ENCODE data around the gene HEPACAM. TPM values are rescaled to one million over a fixed set of nuclear protein-coding genes. Genes with fewer than 3 reads are reported as not detected.
"Not testable (repeated sequence)": the region's sequence is repeated elsewhere in the genome, so short reads cannot be mapped to it uniquely, and the experiment has no call there.

Gene HEPACAM, protein sequence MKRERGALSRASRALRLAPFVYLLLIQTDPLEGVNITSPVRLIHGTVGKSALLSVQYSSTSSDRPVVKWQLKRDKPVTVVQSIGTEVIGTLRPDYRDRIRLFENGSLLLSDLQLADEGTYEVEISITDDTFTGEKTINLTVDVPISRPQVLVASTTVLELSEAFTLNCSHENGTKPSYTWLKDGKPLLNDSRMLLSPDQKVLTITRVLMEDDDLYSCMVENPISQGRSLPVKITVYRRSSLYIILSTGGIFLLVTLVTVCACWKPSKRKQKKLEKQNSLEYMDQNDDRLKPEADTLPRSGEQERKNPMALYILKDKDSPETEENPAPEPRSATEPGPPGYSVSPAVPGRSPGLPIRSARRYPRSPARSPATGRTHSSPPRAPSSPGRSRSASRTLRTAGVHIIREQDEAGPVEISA
- polyA plus RNA-seq (2013, experiment 1 of 2; ENCODE audit: insufficient read length), result not detected
- not detected for polyA plus RNA-seq (2013, experiment 2 of 2; ENCODE audit: insufficient read length)

DNA sequence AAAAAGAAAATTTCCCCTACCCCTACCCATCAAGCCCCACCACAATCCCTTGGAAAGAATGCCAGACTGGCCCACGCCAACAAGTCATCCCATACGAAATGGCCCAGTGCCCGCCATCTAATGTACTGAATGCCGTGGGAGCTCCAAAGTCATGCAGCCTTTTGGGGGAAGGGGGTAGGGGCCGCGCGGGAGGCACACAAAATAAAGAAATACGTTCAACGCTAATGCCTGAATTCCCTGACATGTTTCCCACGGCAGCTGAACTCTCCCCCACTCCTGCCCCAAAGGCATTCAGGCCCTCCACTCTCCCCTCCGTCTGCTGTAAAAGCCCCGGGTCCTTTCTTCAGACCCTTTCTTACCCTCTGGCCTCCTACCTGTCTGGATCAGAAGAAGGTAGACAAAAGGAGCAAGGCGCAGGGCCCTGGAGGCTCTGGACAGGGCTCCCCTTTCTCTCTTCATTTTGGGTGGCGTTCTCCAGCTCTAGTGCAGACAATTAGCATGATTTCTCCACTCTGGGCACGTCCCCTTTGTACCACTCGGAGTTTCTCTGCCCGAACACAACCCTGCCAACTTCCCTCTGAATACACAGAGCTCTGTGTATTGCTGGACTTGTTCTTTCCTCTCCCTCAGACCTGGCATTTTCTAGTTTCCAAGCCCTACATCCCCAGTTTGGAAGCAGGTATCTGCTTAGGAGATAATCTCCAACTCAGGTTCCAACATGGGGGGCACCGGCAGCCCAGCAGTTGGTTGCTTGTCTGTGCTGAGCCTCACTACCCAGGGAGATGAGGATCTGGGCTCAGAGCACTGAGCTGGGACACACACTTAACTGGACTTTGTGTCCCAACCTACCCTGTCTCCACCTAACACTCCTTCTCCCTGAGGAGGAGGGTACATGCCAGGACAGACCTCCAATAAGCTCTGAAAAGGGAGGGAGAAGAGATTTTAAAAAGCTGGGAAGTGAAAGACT, at the start of gene HEPACAM:
Gene HEPACAM (minus strand): TSS at position 500 of the 967 bp plus-strand sequence. CDS start 41 bp downstream, at position 459.
- DNase-seq, result no peak

DNA sequence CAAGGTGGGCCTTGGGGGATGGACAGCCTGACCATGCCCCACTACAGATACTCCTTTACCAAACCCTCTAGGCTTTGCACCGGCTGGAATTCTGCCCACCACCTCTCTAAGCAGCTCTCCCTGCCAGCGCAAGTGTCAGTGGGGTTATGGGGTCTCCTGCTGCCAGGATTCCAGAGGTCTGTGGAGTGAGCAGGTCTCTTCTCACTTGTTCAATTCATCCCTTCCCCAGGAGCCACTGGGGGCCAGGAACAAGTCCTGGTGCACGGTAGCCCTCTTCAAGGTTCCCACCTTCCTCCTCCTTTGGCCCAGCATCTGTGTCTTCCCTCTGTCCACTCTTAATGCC, 48.6 kb upstream of the HEPACAM start:
- no peak for DNase-seq

DNA sequence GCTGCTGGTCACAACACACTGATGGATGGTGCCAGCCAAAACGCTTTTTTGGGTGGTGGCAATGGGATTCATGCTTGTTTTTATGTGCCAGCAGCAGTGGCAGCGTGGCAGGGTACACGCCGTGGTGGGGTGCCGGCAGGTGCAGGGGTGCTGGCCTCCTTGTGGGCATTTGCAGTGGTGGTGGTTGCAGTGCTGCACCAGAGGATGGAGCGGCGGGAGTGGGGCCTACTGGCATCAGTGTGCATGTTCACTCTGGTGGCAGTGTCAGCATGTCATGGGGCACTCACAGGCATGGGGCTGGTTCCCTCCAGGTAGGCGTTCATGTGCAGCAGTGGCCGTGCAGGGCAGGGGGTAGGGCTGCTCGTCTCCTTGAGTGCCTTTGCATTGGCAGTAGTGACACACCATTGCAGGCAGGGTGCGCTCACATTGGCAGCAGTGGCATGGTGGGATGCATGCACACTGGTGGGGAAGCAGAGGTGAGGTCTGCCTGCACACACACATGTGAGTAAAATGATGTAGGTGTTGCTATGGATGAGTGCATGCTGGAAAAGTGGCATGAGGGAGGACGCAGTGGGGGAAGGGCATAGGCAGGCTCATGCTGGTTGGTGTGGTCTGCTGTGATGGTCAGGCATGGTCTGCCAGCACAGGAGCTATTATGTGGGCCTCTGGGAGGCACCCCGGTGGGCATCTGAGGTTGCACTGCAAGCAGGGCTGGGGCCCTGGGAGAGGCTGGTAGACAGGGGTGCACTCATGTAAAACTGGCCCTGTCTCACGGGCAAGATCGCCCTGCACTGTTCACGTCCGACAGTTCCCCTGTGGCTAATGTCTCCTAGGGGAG, 48.0 kb upstream of the HEPACAM start:
- no peak for DNase-seq

DNA sequence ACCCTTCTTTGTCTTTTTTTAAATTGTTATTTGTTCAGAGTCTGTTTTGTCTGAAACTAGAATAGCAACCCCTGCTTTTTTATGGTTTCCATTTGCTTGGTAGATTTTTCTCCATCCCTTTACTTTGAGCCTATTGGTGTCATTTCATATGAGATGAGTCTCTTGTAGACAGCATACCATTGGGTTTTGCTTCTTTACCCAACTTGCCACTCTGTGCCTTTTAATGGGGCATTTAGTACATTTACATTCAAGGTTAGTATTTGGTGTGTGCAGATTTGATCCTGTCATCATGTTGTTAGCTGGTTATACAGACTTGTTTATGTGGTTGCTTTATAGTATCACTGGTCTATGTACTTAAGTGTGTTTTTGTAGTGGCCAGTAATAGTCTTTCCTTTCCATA, 46.2 kb upstream of the HEPACAM start:
- DNase-seq, result no peak

DNA sequence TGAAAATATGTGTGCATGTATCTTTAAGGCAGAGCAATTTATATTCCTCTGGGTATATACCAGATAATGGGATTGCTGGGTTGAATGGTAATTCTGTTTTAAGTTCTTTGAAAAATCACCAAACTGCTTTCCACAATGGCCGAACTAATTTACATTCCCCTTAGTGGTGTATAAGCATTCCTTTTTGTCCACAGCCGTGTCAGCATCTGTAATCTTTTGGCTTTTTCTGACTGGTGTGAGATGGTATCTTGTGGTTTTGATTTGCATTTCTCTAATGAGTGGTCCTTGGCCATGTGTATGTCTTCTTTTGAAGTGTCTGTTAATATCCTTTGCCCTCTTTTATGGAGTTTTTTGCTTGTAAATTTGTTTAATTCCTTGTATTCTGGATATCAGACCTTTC, 42.5 kb upstream of the HEPACAM start:
- no peak for DNase-seq

DNA sequence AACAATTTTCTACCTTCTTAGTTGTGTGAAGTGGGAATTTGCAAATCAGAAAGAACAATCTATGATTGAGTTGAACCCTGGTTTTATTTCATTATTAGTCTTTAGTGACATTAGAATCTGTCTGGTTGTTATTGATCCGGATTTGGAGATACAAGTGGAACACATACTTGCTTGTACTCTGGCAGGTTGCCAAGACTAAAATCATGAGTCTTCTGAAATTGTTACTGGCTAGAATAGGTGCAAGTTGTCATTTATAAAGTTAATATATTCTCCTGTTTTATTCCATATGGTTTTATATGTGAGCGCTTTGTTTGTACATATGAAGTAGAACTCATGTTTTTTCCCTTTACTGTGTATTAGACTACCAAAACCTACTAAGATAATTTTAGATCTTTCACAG, 41.2 kb upstream of the HEPACAM start:
- no peak for DNase-seq

DNA sequence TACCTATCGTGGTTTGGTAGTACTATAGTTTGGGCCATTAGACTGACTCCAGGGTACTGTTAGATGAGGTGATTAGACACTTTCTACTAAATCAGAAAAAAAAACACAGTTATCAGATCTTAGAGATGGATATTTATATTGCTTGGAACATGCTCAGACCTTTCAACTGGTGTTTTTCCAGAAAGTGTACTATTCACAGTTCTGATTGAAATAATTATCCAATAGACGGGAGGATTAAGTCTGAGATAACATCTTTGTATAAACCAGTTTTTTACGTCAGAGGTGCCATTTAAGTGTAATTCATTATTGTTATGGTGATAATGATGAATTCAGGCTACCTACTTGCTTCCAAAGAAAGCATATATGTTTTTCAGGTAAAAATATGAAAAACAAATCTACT, 40.7 kb upstream of the HEPACAM start:
- no peak for DNase-seq

DNA sequence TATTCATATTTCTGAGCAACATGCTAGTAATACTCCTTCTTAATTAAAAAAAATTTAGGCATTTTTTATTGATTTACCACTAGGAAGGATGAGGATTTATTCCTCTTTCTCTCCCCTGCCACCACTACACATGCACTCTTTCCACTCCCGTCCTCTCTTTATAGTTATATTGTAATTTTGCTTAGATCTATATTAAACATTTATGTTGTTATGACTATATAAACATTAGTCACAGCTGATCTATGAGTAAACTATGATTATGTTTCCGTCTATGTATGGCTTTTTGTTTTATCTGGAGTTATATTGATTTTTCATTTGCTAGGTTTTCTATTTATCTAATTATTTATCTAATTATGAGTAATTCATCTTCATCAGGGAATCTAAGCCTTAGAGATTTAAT, 36.0 kb upstream of the HEPACAM start:
- DNase-seq, result peak; percentile 2

DNA sequence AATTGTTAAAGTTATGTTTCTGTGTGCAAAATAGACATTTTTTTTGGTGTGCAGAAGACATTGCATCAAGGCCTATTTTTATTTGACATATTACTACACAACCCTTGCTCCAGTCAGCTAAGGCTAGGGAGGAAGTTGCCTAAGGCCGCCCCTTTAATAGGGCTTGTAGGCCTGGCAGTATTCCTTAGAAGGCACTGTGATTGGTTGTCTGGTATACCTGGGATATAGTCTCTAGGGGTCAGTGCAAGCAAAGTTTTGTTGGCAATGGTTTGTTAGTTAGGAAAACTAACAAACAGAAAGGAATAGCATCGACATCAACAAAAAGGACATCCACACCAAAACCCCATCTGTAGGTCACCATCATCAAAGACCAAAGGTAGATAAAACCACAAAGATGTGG, 35.1 kb upstream of the HEPACAM start:
- DNase-seq, result no peak

DNA sequence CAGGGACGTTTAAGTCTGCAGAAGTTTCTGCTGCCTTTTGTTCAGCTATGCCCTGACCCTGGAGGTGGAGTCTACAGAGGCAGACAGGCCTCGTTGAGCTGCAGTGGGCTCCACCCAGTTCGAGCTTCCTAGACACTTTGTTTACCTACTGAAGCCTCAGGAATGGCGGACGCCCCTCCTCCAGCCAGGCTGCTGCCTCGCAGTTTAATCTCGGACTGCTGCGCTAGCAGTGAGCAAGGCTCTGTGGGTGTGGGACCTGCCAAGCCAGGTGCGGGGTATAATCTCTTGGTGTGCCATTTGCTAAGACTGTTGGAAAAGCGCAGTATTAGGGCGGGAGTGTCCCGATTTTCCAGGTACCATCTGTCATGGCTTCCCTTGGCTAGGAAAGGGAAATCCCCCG, 32.4 kb upstream of the HEPACAM start:
- not testable (repeated sequence) for DNase-seq

DNA sequence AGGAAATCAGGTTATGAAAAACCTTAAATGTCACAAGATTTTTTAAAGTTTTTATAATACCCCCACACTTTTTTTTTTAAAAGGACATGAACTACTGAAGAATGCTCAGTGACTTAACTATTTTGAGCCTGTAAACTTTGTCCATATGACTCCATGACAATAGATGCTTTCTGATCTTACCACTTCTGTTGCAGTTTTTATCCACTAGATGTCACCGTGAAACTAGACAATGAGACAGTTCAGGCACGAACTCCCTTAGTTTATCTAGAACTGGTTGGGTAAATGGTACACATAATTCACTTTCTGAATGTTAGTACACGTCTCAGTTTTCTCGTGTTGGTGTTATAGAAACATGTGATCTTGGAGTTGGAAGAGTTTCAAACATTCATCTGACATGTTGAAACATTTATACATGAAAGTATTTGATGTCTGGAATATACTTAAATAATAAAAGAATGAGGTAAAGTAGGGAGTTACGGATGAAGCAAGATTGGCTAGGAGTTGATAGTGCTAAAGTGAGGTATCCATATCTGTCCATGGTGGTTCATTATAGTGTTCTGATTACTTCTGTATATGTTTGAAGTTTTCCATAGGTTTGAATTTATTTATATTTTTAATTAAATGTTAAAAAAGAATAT, 26.2 kb upstream of the HEPACAM start:
- peak; percentile 78 for DNase-seq

DNA sequence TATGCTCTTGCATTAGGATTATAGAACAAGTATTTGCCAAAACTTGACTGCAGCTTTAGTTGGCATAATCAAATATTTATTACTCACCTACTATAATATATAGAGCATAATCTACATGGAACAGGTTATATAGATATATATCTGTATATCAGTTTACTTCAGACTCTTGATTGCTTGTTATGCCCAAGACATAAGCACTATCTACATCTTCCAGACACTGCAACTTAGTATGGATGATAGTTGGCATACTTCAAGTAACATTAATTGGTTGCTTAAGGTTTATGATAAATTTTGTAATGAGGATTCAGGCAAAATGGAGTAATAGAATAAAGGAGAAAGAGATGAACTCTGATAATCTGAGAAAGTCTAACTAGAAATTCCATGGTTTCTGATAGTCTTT, 19.2 kb upstream of the HEPACAM start:
- DNase-seq, result no peak

DNA sequence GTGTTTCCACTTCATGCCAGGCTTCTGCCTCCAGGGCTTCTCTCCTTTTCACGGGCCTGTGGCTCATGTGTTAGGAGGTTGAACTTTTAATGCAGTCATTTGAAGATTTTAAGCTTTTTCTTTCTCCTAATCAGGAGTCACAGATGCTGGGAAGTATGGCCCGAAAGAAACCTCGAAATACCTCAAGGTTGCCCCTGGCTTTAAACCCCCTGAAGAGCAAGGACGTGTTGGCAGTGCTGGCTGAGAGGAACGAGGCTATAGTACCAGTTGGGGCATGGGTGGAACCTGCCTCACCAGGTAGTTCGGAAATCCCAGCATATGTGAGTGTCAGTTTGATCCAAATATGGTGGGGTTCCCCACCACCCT, 18.7 kb upstream of the HEPACAM start:
- DNase-seq, result no peak

DNA sequence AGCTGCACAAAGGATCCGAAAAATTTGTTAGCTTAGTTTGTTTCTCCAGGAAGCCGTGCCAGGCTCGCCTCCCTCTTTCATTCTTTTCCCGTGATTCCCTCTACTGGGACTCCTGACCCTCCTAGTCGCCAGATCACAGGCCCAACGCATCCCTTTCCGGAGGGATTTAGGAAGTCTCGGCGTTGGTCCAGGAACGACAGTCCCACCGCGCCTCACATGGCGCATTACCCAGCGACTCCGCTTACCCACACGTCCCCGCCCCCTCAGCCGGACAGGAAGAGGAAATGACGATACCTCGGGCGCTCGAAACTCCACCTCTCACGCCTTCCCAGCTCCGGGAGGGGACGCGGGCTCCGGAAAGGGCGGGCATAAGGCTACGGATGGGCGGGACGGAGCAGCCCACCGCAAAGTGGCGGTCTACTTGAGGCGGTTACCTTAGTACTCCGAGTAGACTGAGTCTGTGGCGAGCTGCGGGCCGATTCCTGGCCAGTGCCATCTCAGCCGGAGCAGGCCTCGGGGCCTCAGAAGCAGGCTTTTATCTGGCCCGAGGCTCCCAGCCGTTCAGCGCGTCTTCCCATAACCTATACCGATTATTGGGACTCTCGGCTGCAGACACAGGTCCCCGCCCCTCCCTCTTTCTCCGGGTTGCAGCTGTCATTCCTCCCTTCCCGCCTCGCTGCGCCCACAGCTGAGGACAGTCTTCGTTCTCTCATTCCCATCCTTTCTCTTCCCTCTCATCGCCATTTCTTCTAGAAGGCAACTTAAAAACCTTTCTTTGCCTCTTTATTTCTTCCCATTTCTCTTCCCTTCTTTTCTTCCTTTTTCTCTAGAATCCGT, 18.1 kb upstream of the HEPACAM start, which contains the start of gene CCDC15:
Gene CCDC15 (plus strand): TSS at position 450 of the 837 bp plus-strand sequence. CDS start 531 bp downstream, outside the sequence.
- DNase-seq, result peak; percentile 99

DNA sequence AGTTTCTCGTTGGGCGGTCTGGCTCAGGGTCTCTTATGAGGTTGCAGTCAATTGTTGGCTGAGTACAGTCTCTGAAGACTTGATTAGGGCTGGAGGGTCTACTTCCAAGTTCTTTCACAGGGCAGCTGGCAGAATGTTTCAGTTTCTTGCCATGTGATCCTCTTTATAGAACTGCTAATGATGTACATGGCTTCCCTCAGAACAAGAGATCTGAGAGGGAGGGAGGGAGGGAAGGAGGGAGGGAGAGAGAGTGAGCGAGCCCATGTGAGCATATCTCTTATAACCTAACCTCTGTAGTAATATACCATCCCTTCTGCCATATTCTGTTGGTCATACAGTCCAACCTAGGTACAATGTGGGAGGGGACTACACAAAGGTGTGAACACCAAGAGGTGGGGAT, 15.5 kb upstream of the HEPACAM start:
- no peak for DNase-seq

DNA sequence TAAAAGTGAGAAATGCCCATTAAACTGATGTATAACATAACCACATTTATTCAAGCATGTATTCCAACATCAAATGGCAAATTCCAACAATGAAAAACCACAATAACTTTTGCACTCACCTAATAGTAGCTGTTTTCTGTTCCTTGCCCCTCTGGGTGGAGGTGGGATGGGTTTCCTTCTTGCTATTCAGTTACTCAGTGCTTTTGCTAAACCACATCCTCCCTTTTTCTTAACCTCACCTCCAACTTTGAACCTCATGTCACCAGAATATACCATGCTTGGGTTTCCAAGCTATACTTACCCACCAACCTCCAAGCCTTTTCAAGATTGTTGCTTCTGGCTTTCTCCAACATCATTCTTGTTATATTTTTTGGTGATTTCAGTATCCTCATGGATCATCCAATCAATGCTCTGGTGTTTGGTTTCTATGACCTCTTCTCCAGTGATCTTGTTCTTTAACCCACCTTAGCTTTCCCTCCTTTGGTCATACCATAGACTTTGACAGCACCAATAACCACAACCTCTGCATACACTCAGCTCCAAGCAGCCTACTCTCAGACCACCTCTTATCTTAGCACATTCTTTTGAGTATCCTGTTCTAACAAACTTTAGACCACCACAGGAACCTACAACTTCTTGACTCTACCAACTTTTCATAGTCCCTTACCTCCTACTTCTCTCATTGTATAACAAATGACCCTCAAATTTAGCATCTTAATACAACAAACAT, 14.9 kb upstream of the HEPACAM start:
- no peak for DNase-seq

DNA sequence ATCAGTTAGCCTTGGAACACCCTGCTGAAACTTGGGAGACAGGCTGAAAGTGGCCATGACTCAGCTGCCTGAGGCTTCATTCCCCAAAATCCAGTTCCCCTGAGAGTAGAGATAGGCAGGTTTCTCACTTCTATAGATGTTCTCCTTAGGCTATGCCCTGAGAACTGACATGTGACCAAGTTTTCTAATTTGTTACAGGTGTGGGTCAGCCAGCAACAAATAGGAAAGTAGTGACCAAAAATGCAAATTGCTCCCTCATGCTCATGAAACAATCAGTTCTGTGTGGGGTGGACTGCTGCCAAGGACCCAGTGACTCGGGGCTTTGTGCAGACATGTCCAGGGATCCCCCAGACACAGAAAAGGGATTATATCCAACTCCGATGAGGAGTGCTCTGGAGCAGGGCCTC, 10.9 kb upstream of the HEPACAM start:
- DNase-seq, result no peak

DNA sequence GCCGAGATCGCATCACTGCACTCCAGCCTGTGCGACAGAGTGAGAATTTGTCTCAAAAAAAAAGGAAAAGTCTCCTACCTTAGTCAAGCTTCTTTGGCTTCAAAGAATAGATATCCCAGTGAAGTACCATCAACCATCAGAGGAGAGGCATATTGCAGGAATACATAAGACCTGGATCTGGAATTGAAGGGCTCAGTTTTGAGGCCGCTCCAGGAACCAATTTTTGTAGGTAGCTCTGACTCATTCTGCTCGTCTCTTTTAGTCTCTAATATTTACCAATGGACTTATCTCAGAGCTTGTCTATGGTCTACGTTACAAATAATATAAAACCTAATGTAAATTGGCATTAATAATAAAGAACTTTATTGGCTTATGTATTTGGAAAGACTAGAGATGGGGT, 10.0 kb upstream of the HEPACAM start:
- no peak for DNase-seq

DNA sequence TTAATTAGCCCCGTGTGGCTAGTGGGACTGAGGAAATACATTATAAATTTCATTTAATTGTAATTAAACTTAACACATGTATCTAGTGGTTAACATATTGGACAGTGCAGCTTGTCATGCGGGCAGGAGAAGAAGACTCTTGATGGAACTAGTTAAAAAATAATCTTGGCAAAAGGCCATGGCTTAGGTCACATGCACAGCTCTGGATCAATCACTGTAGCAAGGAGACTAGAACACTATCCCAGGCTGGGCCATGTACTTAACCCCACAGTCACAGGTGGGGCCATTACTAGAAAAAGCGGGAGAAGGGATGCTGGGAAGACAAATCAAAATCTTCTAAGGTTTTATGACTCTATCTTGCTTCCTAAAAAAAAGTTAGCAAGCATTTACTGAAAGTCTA, 8.7 kb upstream of the HEPACAM start:
- no peak for DNase-seq

DNA sequence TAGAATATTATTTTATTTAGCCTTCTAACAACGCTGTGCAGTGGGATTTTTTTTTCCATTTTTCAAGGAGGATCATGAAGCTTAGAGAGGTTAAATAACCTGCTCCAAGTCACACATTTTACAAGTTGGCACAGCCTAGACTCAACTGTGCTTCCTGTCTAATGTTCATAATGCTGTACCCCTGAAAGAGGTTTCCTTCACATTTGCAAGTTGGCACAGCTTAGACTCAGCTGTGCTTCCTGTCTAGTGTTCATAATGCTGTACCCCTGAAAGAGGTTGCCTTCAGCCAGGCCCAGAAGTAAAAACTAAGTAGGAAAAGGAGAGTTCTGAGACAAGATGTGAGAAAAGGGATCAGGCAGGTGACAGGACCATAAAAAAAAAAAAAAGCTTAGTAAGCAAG, 7.9 kb upstream of the HEPACAM start:
- no peak for DNase-seq
